ENCODE data around the gene CEND1.

Gene CEND1

GRCh38 chr11:794766-795633 is 5.1 kb upstream of the CEND1 start:
- no peak for FAIRE-seq

- no peak for FAIRE-seq
Observed at GRCh38 chr11:794013-794765, 4.3 kb upstream of the CEND1 start.

- no peak for FAIRE-seq
Observed at GRCh38 chr11:793556-793955, 3.7 kb upstream of the CEND1 start.

GRCh38 chr11:792873-793272 is 3.0 kb upstream of the CEND1 start:
- FAIRE-seq = no peak

GRCh38 chr11:792535-792821 is 2.6 kb upstream of the CEND1 start:
- no peak for FAIRE-seq

- FAIRE-seq = no peak
Observed at GRCh38 chr11:791658-792534, 2.0 kb upstream of the CEND1 start.

GRCh38 chr11:790721-791564 is 1.1 kb upstream of the CEND1 start:
- peak; percentile 96 for FAIRE-seq

- no peak for FAIRE-seq
Observed at GRCh38 chr11:788953-789940, 643 bp downstream of the CEND1 start.

- no peak for FAIRE-seq
Observed at GRCh38 chr11:788009-788640, 1.8 kb downstream of the CEND1 start.

GRCh38 chr11:787084-787675 is 2.7 kb downstream of the CEND1 start:
- no peak for FAIRE-seq

GRCh38 chr11:786235-787083 is 3.4 kb downstream of the CEND1 start:
- no peak for FAIRE-seq

GRCh38 chr11:783581-784015 is 6.3 kb downstream of the CEND1 start:
- FAIRE-seq = peak; percentile 96

GRCh38 chr11:782264-783174 is 7.4 kb downstream of the CEND1 start:
- FAIRE-seq = no peak

GRCh38 chr11:779955-780532 is 9.8 kb downstream of the CEND1 start:
- FAIRE-seq = no peak

GRCh38 chr11:778976-779954 is 10.6 kb downstream of the CEND1 start:
- no peak for FAIRE-seq

Data from G401.6 (cell line).